Vagina (tissue), 2 donors: ENCODE data around the gene TENT5C.

Experiments used
- CTCF ChIP-seq, 3 experiments: fragments of 450-650 bp in 2 of 3; fragments of 200-600 bp in 1 of 3; sonication (generic) in 1 of 3; IDR thresholded peaks; one replicate each; pipeline ENCODE4 v1.5.1; 2017 to 2019; ENCODE audit warnings: antibody characterized with exemption in 3 of 3, mild to moderate bottlenecking in 2 of 3, moderate library complexity in 2 of 3
- POLR2A ChIP-seq, 2 donors: fragments of 450-650 bp; IDR thresholded peaks; one replicate each; pipeline ENCODE4 v1.6.1; 2017; ENCODE audit warnings: antibody characterized with exemption in 2 of 2, mild to moderate bottlenecking in 2 of 2, moderate library complexity in 2 of 2

GRCh38 chr1:117583247-117583646, 22.6 kb upstream of the TENT5C start:
- no peak for TF ChIP-seq CTCF (IDR thresholded peaks at IDR 0.05)
- no peak for TF ChIP-seq POLR2A (IDR thresholded peaks at IDR 0.05)
